HG02981 (cell line): ENCODE measurements around the gene DNLZ.
"Not testable (repeated sequence)": the region's sequence is repeated elsewhere in the genome, so short reads cannot be mapped to it uniquely, and the experiment has no call there.

Experiments
- ATAC-seq: cut with Tn5 transposase; IDR thresholded peaks from one replicate; pipeline ENCODE4 v1.9.1; 2021; ENCODE audit warnings: mild to moderate bottlenecking, moderate library complexity; ENCODE audit not compliant: unreplicated experiment

The DNLZ gene

GRCh38 chr9:136320972-136321371 lies 42.6 kb downstream of the DNLZ start:
- ATAC-seq: not testable (repeated sequence)

- ATAC-seq: not testable (repeated sequence)
Observed at GRCh38 chr9:136319955-136320354, 43.6 kb downstream of the DNLZ start.

GRCh38 chr9:136319244-136319643 lies 44.3 kb downstream of the DNLZ start:
- not testable (repeated sequence) for ATAC-seq

- ATAC-seq: no peak
Observed at GRCh38 chr9:136318776-136319241, 44.7 kb downstream of the DNLZ start.

GRCh38 chr9:136318111-136318775 lies 45.3 kb downstream of the DNLZ start:
- ATAC-seq: no peak

- ATAC-seq: no peak
Observed at GRCh38 chr9:136317695-136318094, 45.8 kb downstream of the DNLZ start.

GRCh38 chr9:136316896-136317676 lies 46.5 kb downstream of the DNLZ start:
- ATAC-seq: no peak

GRCh38 chr9:136316271-136316751 lies 47.2 kb downstream of the DNLZ start:
- ATAC-seq: no peak

GRCh38 chr9:136314944-136315343 lies 48.6 kb downstream of the DNLZ start:
- no peak for ATAC-seq

- ATAC-seq: no peak
Observed at GRCh38 chr9:136314056-136314416, 49.5 kb downstream of the DNLZ start.

- ATAC-seq: no peak
Observed at GRCh38 chr9:136313111-136314055, 50.2 kb downstream of the DNLZ start.

GRCh38 chr9:136312436-136312835 lies 51.1 kb downstream of the DNLZ start:
- no peak for ATAC-seq

GRCh38 chr9:136312009-136312375 lies 51.6 kb downstream of the DNLZ start:
- no peak for ATAC-seq

GRCh38 chr9:136311051-136312008 lies 52.2 kb downstream of the DNLZ start:
- ATAC-seq: no peak

GRCh38 chr9:136310273-136311030 lies 53.1 kb downstream of the DNLZ start:
- no peak for ATAC-seq

GRCh38 chr9:136309806-136310220 lies 53.7 kb downstream of the DNLZ start:
- no peak for ATAC-seq
